K562 treated with DMSO at 1 percent for 24 hours (cell line): ENCODE measurements around the gene HSD17B3. TPM values are rescaled to one million over a fixed set of nuclear protein-coding genes. Genes with fewer than 3 reads are reported as not detected.

Experiments
- total RNA-seq: library from RNA; unstranded; fragments of 300-600 nt; gene quantifications from 2 replicates; pipeline ENCODE4 v1.2.3, GENCODE V29; 2022; ENCODE audit warnings: low read depth; ENCODE audit not compliant: insufficient read depth

The HSD17B3 gene
- 0.37 TPM in 1 of 2 replicates, not detected in the other for total RNA-seq

DNA sequence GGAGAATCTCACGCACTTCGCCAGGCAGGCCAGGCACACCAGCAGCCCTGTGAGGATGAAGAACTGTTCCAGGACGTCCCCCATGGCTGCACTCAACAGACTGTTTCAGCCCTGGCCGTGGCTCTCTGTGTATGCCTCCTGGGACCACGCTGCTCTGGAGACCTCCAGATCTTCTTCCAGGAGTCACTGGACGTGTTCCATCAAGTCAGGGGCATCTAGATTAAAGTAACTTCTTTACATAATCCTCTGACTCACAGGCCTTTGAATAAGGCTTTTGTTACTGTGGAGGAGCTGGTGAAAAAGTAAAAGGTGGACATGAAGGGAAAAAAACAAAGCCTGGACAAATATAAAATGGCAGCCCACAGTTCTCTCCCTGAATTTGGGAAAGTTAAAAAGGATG lies at the start of gene HSD17B3:
HSD17B3 (minus strand) TSS at position 156 of the 400 bp plus-strand sequence; CDS start at position 84, 72 bp downstream.

Other genes with a start within 250 kb of the HSD17B3 start
- gene SLC35D2, start 81.5 kb upstream of the HSD17B3 start, total RNA-seq = 26.8 and 28.6 TPM in 2 replicates
- 7.8 and 8.1 TPM in 2 replicates for gene ZNF367, start 116.2 kb upstream of the HSD17B3 start, total RNA-seq
- 6.0 and 8.4 TPM in 2 replicates for gene HABP4, start 148.0 kb upstream of the HSD17B3 start, total RNA-seq